H9 (cell line): ENCODE data around the gene CUBN. TPM values are rescaled to one million over a fixed set of nuclear protein-coding genes. Genes with fewer than 3 reads are reported as not detected.

Experiments used
- DNase-seq: peaks from one replicate; pipeline ENCODE4 v3.0.0-alpha.2; 2017
- H2AFZ ChIP-seq: one replicate; pipeline ENCODE4 v1.6.1; 2013; ENCODE audit warnings: mild to moderate bottlenecking, low read length, control low read depth, moderate library complexity
- H2AK5ac ChIP-seq: 2 replicates; pipeline ENCODE4 v1.6.1; 2013; ENCODE audit warnings: low read length, control low read depth, mixed read lengths; ENCODE audit not compliant: insufficient read length
- H2BK120ac ChIP-seq: one replicate; pipeline ENCODE4 v1.6.1; 2013; ENCODE audit warnings: low read depth, mild to moderate bottlenecking, low read length, control low read depth, inconsistent platforms; ENCODE audit not compliant: poor library complexity, severe bottlenecking
- H2BK12ac ChIP-seq: 2 replicates; pipeline ENCODE4 v1.6.1; 2013; ENCODE audit warnings: low read length, control low read depth, mixed read lengths, low read depth; ENCODE audit not compliant: insufficient read length
- H2BK15ac ChIP-seq: 2 replicates; pipeline ENCODE4 v1.6.1; 2013; ENCODE audit warnings: low read depth, low read length, control low read depth
- H2BK20ac ChIP-seq: one replicate; pipeline ENCODE4 v1.6.1; 2013; ENCODE audit warnings: low read depth, mild to moderate bottlenecking, low read length, control low read depth, inconsistent platforms; ENCODE audit not compliant: poor library complexity, severe bottlenecking
- H2BK5ac ChIP-seq: 2 replicates; pipeline ENCODE4 v1.6.1; 2013; ENCODE audit warnings: low read length, control low read depth, mixed read lengths; ENCODE audit not compliant: insufficient read length
- H3K14ac ChIP-seq: 2 replicates; pipeline ENCODE4 v1.6.1; 2013; ENCODE audit warnings: low read length, control low read depth; ENCODE audit not compliant: insufficient read depth
- H3K18ac ChIP-seq: 2 replicates; pipeline ENCODE4 v1.6.1; 2013; ENCODE audit warnings: low read depth, mild to moderate bottlenecking, mixed read lengths, low read length, control low read depth; ENCODE audit not compliant: insufficient read length
- H3K23ac ChIP-seq: 2 replicates; pipeline ENCODE4 v1.6.1; 2013; ENCODE audit warnings: low read length, control low read depth, mixed read lengths, low read depth; ENCODE audit not compliant: insufficient read length
- H3K23me2 ChIP-seq: 2 replicates; pipeline ENCODE4 v1.6.1; 2013; ENCODE audit warnings: low read depth, mild to moderate bottlenecking, mixed read lengths, low read length, control low read depth; ENCODE audit not compliant: insufficient read length, poor library complexity, severe bottlenecking
- H3K27ac ChIP-seq: 2 replicates; pipeline ENCODE4 v1.5.1; 2013; ENCODE audit warnings: low read length, control low read depth, mixed read lengths, low read depth; ENCODE audit not compliant: insufficient read length
- H3K27me3 ChIP-seq: 2 replicates; pipeline ENCODE4 v1.6.1; 2013; ENCODE audit warnings: low read length, control low read depth, inconsistent platforms; ENCODE audit not compliant: insufficient read depth
- H3K4ac ChIP-seq: 2 replicates; pipeline ENCODE4 v1.6.1; 2013; ENCODE audit warnings: low read depth, mild to moderate bottlenecking, control low read depth, inconsistent platforms, low read length, moderate library complexity
- H3K4me1 ChIP-seq: 2 replicates; pipeline ENCODE4 v1.6.1; 2013; ENCODE audit warnings: low read length, control low read depth, inconsistent platforms; ENCODE audit not compliant: insufficient read depth
- H3K4me2 ChIP-seq: 2 replicates; pipeline ENCODE4 v1.6.1; 2013; ENCODE audit warnings: low read length, control low read depth, mixed read lengths; ENCODE audit not compliant: insufficient read length, insufficient read depth
- H3K56ac ChIP-seq: 2 replicates; pipeline ENCODE4 v1.6.1; 2013; ENCODE audit warnings: low read depth, mild to moderate bottlenecking, mixed read lengths, low read length, control low read depth; ENCODE audit not compliant: insufficient read length
- H3K79me1 ChIP-seq: 2 replicates; pipeline ENCODE4 v1.6.1; 2013; ENCODE audit warnings: low read depth, mild to moderate bottlenecking, moderate library complexity, low read length, control low read depth, inconsistent platforms; ENCODE audit not compliant: insufficient read depth, poor library complexity, severe bottlenecking
- H3K79me2 ChIP-seq: 2 replicates; pipeline ENCODE4 v1.6.1; 2013; ENCODE audit warnings: low read length, control low read depth, inconsistent platforms; ENCODE audit not compliant: insufficient read depth
- H3K9ac ChIP-seq: 2 replicates; pipeline ENCODE4 v1.6.1; 2013; ENCODE audit warnings: low read length, control low read depth, mixed read lengths; ENCODE audit not compliant: insufficient read length; ENCODE audit errors: extremely low read depth
- H3K9me3 ChIP-seq: one replicate; pipeline ENCODE4 v1.6.1; 2013; ENCODE audit warnings: low read depth, low read length, inconsistent platforms; ENCODE audit not compliant: control insufficient read depth
- H3T11ph ChIP-seq: one replicate; pipeline ENCODE4 v1.6.1; 2013; ENCODE audit warnings: mild to moderate bottlenecking, low read length, control low read depth, inconsistent platforms
- H4K20me1 ChIP-seq: one replicate; pipeline ENCODE4 v1.6.1; 2013; ENCODE audit not compliant: control insufficient read depth, insufficient read length, insufficient read depth
- H4K5ac ChIP-seq: 2 replicates; pipeline ENCODE4 v1.6.1; 2013; ENCODE audit warnings: low read depth, mild to moderate bottlenecking, mixed read lengths, low read length, control low read depth; ENCODE audit not compliant: insufficient read length
- H4K8ac ChIP-seq: replicated peaks from 2 replicates; pipeline ENCODE4 v1.6.1; 2013; ENCODE audit warnings: low read length, control low read depth, mixed read lengths, low read depth; ENCODE audit not compliant: insufficient read length
- H4K91ac ChIP-seq: 2 replicates; pipeline ENCODE4 v1.6.1; 2013; ENCODE audit warnings: low read depth, mild to moderate bottlenecking, moderate library complexity, mixed read lengths, low read length, control low read depth; ENCODE audit not compliant: insufficient read length
- H3K27ac Mint-ChIP-seq, 3 experiments: 2 replicates in 2 of 3; 3 replicates in 1 of 3; pipeline ENCODE4 v1.8.0; 2020 to 2021; ENCODE audit warnings: mixed read lengths in 3 of 3, mild to moderate bottlenecking in 1 of 3, moderate library complexity in 1 of 3
- H3K27me3 Mint-ChIP-seq: 2 replicates; pipeline ENCODE4 v1.8.0; 2021; ENCODE audit warnings: low read depth, mild to moderate bottlenecking, moderate library complexity, mixed read lengths
- H3K36me3 Mint-ChIP-seq, 3 experiments: 2 replicates in 2 of 3; 3 replicates in 1 of 3; pipeline ENCODE4 v1.8.0; 2020 to 2021; ENCODE audit warnings: low read depth in 3 of 3, mixed read lengths in 3 of 3; ENCODE audit not compliant: insufficient read depth in 1 of 3
- H3K4me1 Mint-ChIP-seq, 2 experiments: 2 replicates each; pipeline ENCODE4 v1.8.0; 2020; ENCODE audit warnings: mixed read lengths in 2 of 2
- H3K4me3 Mint-ChIP-seq, 2 experiments: 2 replicates in 1 of 2; 3 replicates in 1 of 2; pipeline ENCODE4 v1.8.0; 2020 to 2021; ENCODE audit warnings: mild to moderate bottlenecking in 2 of 2, mixed read lengths in 2 of 2, moderate library complexity in 1 of 2
- H3K9me3 Mint-ChIP-seq, 2 experiments: 2 replicates in 1 of 2; 3 replicates in 1 of 2; pipeline ENCODE4 v1.8.0; 2020; ENCODE audit warnings: mild to moderate bottlenecking in 2 of 2, mixed read lengths in 2 of 2, moderate library complexity in 1 of 2
- CTCF ChIP-seq: fragments of 200-600 bp; sonication (generic); conservative IDR thresholded peaks from 3 replicates; pipeline ENCODE4 v1.8.0; 2021; ENCODE audit warnings: antibody characterized with exemption, mild to moderate bottlenecking
- WGBS: extraction: QIAGEN DNeasy Blood & Tissue Kit; methylation state at CpG from one replicate; pipeline ENCODE4 v1.1.7; 2013; ENCODE audit warnings: missing lambda C conversion rate, low lambda C conversion rate, mixed read lengths; ENCODE audit not compliant: insufficient read length; ENCODE audit errors: extremely low coverage; 5-methylcytosine and 5-hydroxymethylcytosine counted together
- total RNA-seq: library from RNA; stranded (reverse); gene quantifications from 2 replicates; pipeline ENCODE4 v1.2.1, GENCODE V29; 2021

CUBN gene
- total RNA-seq, 1 experiment from 2014 or later, result 0.26 TPM

GRCh38 chr10:17029581-17030271, 99.9 kb downstream of the CUBN start:
- Histone ChIP-seq H2BK120ac (no peak overlapping the region), H4K5ac (no peak overlapping the region), H3K18ac (no peak overlapping the region), H3K79me2 (no peaks in the 10 kb centered on the region; the same call in 1 of the 2 replicates), H2BK5ac (no peak overlapping the region), H3K14ac (no peak overlapping the region; the same call in 1 of the 2 replicates), H3K56ac (no peak overlapping the region), H4K20me1 (no peaks in the 10 kb centered on the region), H2AK5ac (no peak overlapping the region), H4K91ac (no peak overlapping the region), H2BK12ac (no peak overlapping the region), H2BK20ac (no peak overlapping the region), H4K8ac (no peak overlapping the region), H3K4me2 (no peak overlapping the region), H2AFZ (no peak overlapping the region), H3K4ac (no peak overlapping the region), H3K23me2 (no peaks in the 10 kb centered on the region), H3K27me3 (no peaks in the 10 kb centered on the region), H3K79me1 (no peaks in the 10 kb centered on the region), H3K9ac (no peak overlapping the region), H3K27ac (no peak overlapping the region), H3T11ph (no peak overlapping the region), H3K23ac (no peak overlapping the region), H3K4me1 (no peaks in the 10 kb centered on the region; the same call in 1 of the 2 replicates), H3K9me3 (no peaks in the 10 kb centered on the region), H2BK15ac (no peak overlapping the region)
- H3K9me3 Mint-ChIP-seq, result no peaks in the 10 kb centered on the region
- 0 out of 7 replicates have a peak overlapping the region, but pooled peaks of 1 of the 3 experiments have one; percentile 22 for H3K27ac Mint-ChIP-seq
- WGBS, result no CpG with 5 or more reads among the region's 9 CpGs
- DNase-seq, result no peak
- TF ChIP-seq CTCF, result no peak
- H3K4me3 Mint-ChIP-seq, result no peak overlapping the region
- H3K36me3 Mint-ChIP-seq, result no peaks in the 10 kb centered on the region
- H3K27me3 Mint-ChIP-seq, result no peaks in the 10 kb centered on the region; the same call in 1 of the 2 replicates
- peaks cover 9 to 16% of the 10 kb centered on the region in 2 experiments for H3K4me1 Mint-ChIP-seq
